ENCODE data around the gene NTN1. TPM values are rescaled to one million over a fixed set of nuclear protein-coding genes. Genes with fewer than 3 reads are reported as not detected.
A peak's percentile ranks its signal among the peaks of the same experiment; 100 is the strongest.

The NTN1 gene
- total RNA-seq, 4 donors from 2014 or later = 9.8 to 33.6 (median 17.6) TPM

DNA sequence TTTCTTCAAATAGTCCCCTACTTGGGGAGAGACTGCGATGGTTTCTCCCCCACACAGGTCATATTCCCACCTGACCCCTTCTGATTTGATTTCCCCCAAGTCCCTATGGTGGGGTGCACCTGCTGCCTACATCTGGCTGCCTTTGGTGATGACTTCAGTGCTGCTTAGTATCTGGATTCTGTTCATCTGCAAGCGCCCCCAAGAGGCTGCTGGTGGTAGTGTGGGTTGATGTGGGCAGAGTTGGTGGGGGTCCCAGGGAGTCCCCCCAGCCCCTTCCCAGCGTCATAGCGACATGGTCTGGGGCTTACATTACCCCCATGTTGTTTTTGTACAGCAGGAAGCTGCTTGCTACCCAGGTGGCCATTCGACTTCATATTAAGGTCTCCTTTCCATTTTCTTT is 99.2 kb downstream of the NTN1 start:
- Histone ChIP-seq H3K27ac (peak overlapping the region in 2 of 4 donors; percentile 20 to 49), H3K36me3 (no peaks in the 10 kb centered on the region), H3K27me3 (no peaks in the 10 kb centered on the region), H3K9me3 (peaks cover 0 to 4% (median 0%) of the 10 kb centered on the region in 3 donors), H3K4me1 (peaks cover 5 to 25% (median 10%) of the 10 kb centered on the region in 3 donors), H3K4me3 (no peak overlapping the region)
- DNase-seq = no peak
- intact Hi-C loops (cut with DNase I) = no loop called here
- WGBS, 2 donors = 55 to 62% methylated on average over 3 to 4 of the region's 5 CpGs
- TF ChIP-seq POLR2A (IDR thresholded peaks at IDR 0.05) (no peak), CTCF (IDR thresholded peaks at IDR 0.05) (peak in 3 of 6 experiments; percentile 15 to 31 (median 21))

DNA sequence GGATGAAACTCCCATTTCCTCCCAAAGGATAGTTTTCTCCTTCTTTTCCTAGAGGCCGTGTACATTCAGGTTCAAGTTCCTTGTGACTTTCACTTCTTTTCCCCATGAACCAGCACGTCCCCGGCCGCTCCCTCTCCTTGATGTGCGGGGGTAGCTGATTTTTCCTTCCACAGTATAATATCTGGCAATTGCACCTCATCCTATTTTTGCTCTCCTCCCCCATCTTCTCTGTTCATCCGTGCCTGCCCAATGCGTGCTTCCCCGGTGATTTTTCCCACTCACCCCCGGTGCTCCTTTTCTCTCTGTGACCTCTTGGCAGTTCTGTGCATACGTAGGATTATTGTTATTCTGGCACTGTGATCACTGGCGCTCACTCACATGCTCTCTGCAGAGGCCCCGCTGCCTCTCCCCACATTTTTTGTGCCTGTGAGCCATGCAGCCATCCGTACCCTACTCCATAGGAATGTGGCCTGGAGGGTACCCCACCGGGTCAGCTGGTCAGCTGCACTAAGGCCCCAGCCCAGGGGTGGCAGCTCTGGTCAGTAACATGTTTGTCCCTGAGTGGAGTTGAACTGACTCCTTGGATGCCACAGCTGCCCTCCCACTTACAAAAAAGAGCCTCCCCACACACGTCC is 100.0 kb downstream of the NTN1 start:
- H3K27me3 ChIP-seq = no peaks in the 10 kb centered on the region
- no peak overlapping the region for H3K4me3 ChIP-seq
- H3K9me3 ChIP-seq = peaks cover 0 to 4% (median 0%) of the 10 kb centered on the region in 3 donors
- TF ChIP-seq CTCF (IDR thresholded peaks at IDR 0.05) = no peak
- no peak for TF ChIP-seq POLR2A (IDR thresholded peaks at IDR 0.05)
- DNase-seq = no peak
- WGBS, 2 donors = 68 to 69% methylated on average over 11 to 14 of the region's 15 CpGs
- peaks cover 0 to 17% (median 1%) of the 10 kb centered on the region in 3 donors for H3K4me1 ChIP-seq
- intact Hi-C loops (cut with DNase I) = no loop called here
- peak overlapping the region in 3 of 4 donors; percentile 20 to 52 (median 49) for H3K27ac ChIP-seq
- no peaks in the 10 kb centered on the region for H3K36me3 ChIP-seq

DNA sequence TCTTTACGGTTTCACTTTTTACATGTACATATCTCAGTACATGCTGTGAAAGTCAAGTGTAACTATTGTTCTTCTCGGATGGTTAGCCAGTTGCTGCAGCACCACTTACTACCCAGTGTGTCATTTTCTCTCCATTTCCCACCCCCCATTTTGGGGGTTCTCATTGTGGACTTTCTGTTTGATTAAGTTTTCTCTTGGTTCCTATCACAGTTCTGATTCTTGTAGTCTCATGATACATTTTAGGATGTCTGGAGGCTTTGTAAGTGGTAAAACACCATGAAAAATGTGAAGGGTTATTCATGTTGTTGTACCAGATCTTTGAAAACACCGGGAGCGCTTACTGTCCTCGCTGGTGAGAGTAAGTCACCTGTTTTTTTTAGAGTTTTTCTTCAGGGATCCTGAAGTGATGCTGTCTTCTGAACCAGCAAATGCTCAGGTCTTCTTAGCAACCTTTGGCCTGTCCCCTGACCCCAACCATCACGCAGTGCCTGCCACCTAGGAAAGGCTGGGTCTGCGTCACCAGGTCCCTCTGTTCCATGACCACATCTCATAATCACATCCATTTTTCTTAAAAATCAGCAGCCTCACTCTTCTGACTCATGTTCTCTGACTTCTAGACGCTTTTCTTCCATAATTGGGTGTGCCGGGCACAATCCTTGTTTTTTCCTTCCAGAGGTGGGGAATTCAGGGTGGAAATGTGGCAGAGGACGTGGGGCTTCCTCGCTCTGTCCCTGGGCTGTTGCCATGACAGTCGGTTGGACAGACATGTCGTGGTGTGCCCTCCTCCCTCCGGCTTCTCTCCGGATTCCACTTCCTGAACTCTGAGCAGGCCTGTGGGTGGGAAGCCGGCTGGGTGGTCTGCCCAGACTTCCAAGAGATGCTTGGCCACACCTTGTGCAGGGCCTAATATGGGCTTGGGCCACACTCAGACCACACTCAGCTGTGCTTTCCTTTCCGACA is 102.6 kb downstream of the NTN1 start:
- H3K4me3 ChIP-seq = no peak overlapping the region
- H3K27ac ChIP-seq = peak overlapping the region in 3 of 4 donors; percentile 5 to 68 (median 58)
- H3K27me3 ChIP-seq = no peaks in the 10 kb centered on the region
- DNase-seq = no peak
- 73 to 74% methylated on average over 9 to 14 of the region's 17 CpGs for WGBS, 2 donors
- peaks cover 0 to 13% (median 0%) of the 10 kb centered on the region in 3 donors for H3K4me1 ChIP-seq
- intact Hi-C loops (cut with DNase I) = no loop called here
- TF ChIP-seq POLR2A (IDR thresholded peaks at IDR 0.05) (no peak), CTCF (IDR thresholded peaks at IDR 0.05) (no peak)
- H3K9me3 ChIP-seq = peaks cover 0 to 2% (median 0%) of the 10 kb centered on the region in 3 donors
- H3K36me3 ChIP-seq = no peaks in the 10 kb centered on the region

- 80 to 93% methylated on average over 6 to 8 of the region's 10 CpGs for WGBS, 2 donors
- H3K4me1 ChIP-seq = peaks cover 0 to 13% (median 0%) of the 10 kb centered on the region in 3 donors
- H3K36me3 ChIP-seq = no peaks in the 10 kb centered on the region
- TF ChIP-seq CTCF (IDR thresholded peaks at IDR 0.05) = no peak
- TF ChIP-seq POLR2A (IDR thresholded peaks at IDR 0.05) = no peak
- no peaks in the 10 kb centered on the region for H3K27me3 ChIP-seq
- intact Hi-C loops (cut with DNase I) = no loop called here
- H3K27ac ChIP-seq = peak overlapping the region in 3 of 4 donors; percentile 5 to 68 (median 58)
- no peak overlapping the region for H3K4me3 ChIP-seq
- DNase-seq = no peak
- no peaks in the 10 kb centered on the region for H3K9me3 ChIP-seq
Measured at GRCh38 chr17:9124554-9124935, 103.2 kb downstream of the NTN1 start.

DNA sequence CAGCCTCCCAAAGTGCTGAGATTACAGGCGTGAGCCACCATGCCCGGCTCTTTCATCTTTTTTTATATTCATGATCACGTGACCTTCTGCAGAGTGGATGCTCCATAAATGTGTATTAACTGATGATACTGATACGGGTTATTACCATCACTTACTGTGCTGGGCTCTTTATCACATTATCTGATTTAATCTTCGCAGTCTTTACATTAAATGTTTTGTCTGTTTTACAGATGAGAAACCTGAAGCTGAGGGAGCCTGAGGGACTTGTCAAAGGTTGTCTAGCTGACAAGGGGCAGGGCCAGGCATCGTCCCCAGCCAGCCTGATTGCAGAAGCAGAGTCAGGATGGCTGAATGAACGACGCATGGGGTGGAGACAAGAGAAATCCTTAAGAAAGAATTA is 104.4 kb downstream of the NTN1 start:
- H3K4me3 ChIP-seq = no peak overlapping the region
- no peak for TF ChIP-seq POLR2A (IDR thresholded peaks at IDR 0.05)
- no peak for TF ChIP-seq CTCF (IDR thresholded peaks at IDR 0.05)
- H3K27me3 ChIP-seq = no peaks in the 10 kb centered on the region
- H3K36me3 ChIP-seq = no peaks in the 10 kb centered on the region
- DNase-seq = no peak
- 86 to 90% methylated on average over 8 of the region's 8 CpGs for WGBS, 2 donors
- H3K27ac ChIP-seq = no peak overlapping the region
- H3K4me1 ChIP-seq = peaks cover 0 to 13% (median 0%) of the 10 kb centered on the region in 3 donors
- no peaks in the 10 kb centered on the region for H3K9me3 ChIP-seq
- intact Hi-C loops (cut with DNase I) = no loop called here
